HG03175 (cell line): Measurements from ENCODE around the gene ATP5F1D.

Experiments used
- ATAC-seq: cut with Tn5 transposase; IDR thresholded peaks from one replicate; pipeline ENCODE4 v1.9.1; 2021; ENCODE audit warnings: mild to moderate bottlenecking, moderate library complexity; ENCODE audit not compliant: unreplicated experiment

Gene ATP5F1D

GRCh38 chr19:1290196-1290702 is 48.7 kb downstream of the ATP5F1D start:
- ATAC-seq: no peak

GRCh38 chr19:1290703-1291651 is 49.4 kb downstream of the ATP5F1D start:
- ATAC-seq: no peak

GRCh38 chr19:1291761-1292418 is 50.3 kb downstream of the ATP5F1D start:
- no peak for ATAC-seq

- no peak for ATAC-seq
These were observed 51.0 kb downstream of the ATP5F1D start for GRCh38 chr19:1292419-1293151.

- no peak for ATAC-seq
These were observed 52.4 kb downstream of the ATP5F1D start for GRCh38 chr19:1293782-1294604.
